DMS53 treated with DMSO at 0.1 percent for 48 hours (cell line): ENCODE data around the gene LHX6.

Source experiments
- DNase-seq: peaks from one replicate; lab custom pipeline; 2025; ENCODE audit not compliant: unreplicated experiment; lab: John Stamatoyannopoulos, UW

Gene LHX6

DNA sequence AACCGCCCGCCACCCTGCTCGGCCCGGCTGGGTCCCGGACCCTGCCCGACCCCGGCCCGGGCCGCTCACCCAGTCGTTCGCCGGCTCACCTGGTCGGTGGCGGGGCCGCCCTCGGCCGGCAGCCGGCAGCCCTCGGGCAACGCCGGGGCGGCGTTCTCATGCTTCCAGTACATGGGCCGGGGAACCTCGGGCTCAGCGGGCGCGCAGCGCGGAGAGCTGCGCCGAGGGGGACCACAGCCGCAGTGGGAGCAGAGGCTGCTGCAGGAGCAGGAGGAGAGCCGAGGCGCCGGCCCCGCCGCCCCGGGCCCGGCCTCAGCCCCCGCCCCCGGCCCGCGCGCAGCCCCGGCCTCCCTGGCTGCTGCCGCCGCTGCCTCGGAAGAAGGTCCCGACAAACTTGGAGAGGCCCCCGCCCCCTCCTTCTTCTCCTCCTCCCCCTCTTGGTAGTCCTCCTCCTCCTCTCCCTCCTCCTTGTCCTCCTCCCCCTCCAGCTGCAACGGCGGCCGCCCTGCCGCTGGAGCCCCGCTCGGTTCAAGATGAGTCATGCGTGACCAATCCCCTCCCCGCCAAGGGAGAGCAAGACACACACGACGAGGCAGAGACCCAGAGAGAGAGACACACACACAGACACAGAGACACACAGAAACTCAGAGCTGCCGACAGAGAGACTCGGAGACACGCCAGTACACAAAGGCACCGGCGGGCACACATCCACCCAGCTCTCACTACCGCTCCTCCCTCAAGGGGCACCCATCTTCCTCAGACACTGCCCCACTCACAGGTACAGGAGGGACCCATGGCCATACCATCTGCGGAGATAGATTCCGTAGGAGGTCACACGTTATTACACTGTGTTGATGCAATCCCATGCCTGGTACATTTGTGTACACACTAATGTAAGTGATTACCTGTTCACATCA is at the start of gene LHX6:
TSS of gene LHX6 (minus strand) at position 390 of the 917 bp plus-strand sequence. CDS start at position 173, 217 bp downstream.
- no peak for DNase-seq

DNA sequence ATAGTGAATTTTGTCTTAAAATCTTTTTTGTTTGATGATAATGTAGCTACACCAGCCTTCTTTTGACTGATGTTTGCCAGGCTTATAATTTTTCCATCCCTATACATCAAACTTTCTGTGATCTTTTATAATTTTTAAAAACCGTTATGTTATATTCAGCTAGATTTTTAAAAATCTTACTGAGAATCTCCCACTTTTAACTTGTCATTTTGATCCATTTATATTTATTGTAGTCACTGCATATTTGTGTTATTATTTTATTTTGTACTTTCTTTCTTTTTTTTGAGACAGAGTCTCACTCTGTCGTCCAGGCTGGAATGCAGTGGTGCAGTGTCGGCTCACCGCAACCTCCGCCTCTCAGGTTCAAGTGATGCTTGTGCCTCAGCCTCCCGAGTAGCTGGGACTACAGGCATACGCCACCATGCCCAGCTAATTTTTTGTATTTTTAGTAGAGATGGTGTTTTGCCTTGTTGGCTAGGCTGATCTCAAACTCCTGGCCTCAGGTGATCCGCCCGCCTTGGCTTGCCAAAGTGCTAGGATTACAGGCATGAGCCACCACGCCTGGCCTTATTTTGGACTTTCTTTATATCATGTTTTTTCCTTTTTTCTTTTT is 48.6 kb upstream of the LHX6 start:
- no peak for DNase-seq

DNA sequence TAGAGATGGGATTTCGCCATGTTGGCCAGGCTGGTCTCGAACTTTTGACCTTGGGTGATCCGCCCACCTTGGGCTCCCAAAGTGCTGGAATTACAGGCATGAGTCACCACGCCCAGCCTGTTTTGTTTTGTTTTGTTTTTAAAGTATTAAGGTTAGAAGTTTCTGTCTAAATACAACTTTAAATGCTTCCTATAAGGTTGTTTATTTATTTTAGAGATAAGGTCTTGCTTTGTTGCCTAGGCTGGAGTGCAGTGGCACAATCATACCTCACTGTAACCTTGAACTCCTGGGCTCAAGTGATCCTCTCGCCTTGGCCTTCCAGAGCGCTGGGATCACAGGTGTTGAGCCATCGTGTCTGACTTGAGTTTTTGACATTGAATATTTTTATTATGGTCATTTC is 47.3 kb upstream of the LHX6 start:
- DNase-seq, result no peak

- DNase-seq, result no peak
Observed at GRCh38 chr9:122274055-122274454, 45.3 kb upstream of the LHX6 start.

GRCh38 chr9:122268041-122268814 is 39.5 kb upstream of the LHX6 start:
- no peak for DNase-seq

GRCh38 chr9:122265149-122265915 is 36.6 kb upstream of the LHX6 start:
- peak; percentile 18 for DNase-seq

- peak; percentile 87 for DNase-seq
Observed at GRCh38 chr9:122264360-122265148, 35.8 kb upstream of the LHX6 start, which contains the start of the genes MRRF and RBM18. Gene MRRF (plus strand): TSS chr9:122264882. CDS start chr9:122270892, 6,010 bp downstream. Gene RBM18 (minus strand): TSS chr9:122264840. CDS start chr9:122261492, 3,348 bp downstream.

DNA sequence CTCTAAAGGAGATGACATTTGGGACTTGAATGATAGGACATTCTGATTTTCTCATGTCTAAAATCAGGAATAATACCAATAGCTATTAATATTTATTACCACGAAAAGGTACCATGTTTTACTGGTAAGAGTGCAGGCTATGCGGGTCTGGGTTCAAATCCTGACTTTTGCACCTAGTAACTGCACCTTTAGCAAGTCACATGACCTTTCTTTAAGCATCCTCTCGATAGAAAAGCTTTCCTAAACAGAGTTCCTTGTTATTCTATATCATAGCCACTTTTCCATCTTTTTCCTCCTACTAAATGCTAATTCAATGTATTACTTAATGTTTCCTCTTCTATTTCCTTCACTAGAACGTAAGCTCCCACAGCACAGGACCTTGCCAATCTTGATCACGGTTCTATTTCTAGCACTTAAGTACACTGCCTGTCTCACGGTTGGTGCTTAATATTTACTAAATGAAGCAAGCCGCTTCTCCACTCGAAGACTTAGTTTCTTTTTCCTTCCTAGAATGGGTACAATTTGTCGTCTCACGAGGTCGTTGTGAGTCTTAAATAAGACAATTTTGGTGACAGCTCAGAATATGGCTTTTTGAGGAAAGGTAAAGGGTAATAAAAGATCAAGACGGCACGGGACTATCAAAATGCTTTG is 35.1 kb upstream of the LHX6 start:
- DNase-seq, result peak; percentile 14

DNA sequence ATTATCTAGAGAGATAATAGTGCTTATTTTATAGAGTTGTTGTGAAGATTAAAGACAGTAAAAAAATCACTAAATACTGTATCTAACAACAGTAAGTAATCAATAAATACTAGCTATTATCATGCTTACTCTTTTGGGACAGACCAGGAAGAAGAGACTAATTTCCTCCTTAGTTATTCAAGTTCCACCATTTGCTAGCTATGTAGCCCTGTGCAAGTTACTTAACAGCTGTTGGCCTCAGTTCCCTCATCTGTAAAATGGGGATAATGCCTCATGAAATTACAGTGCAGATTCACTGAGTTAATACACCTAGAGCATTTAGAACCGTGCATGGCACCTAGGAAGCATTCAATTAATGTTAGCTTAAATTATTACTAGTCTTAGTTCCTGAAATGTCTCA is 33.3 kb upstream of the LHX6 start:
- DNase-seq, result no peak

DNA sequence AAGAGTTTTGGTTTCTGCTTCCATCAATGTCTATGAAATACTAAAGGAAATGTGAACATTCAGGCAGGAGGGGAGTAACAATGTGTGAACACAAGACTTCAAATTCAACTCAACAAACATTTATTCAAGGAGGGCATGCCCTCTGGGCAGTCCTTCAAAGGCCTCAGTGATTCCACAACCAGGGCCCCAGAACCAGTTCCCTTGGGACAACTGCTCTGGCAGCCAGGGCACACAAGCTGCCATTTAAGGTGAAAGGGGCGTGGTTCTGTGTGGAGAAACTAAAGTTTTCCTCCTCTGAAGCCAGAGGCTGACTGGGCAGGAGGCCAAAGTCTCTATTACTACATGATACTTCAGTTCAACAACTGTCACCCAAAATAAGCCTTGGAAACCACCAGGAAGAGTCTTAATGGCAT is 32.7 kb upstream of the LHX6 start:
- no peak for DNase-seq

GRCh38 chr9:122258886-122259415 is 30.2 kb upstream of the LHX6 start:
- no peak for DNase-seq

- no peak for DNase-seq
Observed at GRCh38 chr9:122256206-122256605, 27.4 kb upstream of the LHX6 start.

GRCh38 chr9:122254761-122255160 is 26.0 kb upstream of the LHX6 start:
- DNase-seq, result no peak

- no peak for DNase-seq
Observed at GRCh38 chr9:122252796-122253195, 24.0 kb upstream of the LHX6 start.

DNA sequence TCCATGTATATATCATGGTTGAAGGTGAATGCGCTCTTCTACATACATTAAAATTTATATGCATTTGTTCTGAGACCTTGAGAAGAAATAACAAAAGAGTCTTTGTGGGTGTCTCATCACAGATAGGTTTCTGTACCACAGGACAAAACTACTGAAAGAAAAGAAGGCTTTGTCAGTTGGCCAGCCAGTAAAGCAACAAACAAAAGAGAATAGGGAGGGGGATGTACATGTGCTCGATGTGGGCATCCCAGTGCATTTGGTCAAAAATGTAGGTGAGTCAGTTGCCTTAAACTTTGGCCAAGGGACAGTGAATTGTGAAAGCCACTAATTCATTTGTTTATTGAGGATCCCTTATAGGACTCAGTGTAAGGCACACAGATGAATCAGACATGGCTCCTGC is 22.6 kb upstream of the LHX6 start:
- no peak for DNase-seq

GRCh38 chr9:122248448-122248865 is 19.7 kb upstream of the LHX6 start:
- DNase-seq, result no peak

- no peak for DNase-seq
Observed at GRCh38 chr9:122246666-122247065, 17.9 kb upstream of the LHX6 start.

DNA sequence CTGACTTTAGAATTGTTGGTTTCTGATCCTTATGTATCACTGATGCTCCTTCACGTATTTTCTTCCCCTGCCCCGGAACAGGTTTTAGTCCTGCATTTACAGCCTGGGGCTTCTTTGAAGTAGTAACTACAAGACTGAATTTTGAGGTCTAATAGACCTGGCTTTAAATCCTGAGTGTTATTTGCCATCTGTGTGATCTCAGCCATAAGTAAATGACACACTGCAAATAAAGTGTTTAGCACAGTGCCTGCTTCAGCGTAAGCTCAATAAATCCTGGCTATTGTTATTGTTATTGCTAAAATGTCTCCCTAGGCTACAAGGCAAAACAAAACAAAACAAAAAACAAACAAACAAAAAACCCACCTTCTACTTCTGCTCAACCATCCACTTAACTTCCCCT is 15.6 kb upstream of the LHX6 start:
- DNase-seq, result no peak

- no peak for DNase-seq
Observed at GRCh38 chr9:122239722-122240121, 11.0 kb upstream of the LHX6 start.
